PC-9 (cell line): ENCODE measurements around the gene TMEM168.

Experiments used
- EZH2 ChIP-seq: fragments of 200-600 bp; sonication (generic); IDR thresholded peaks from 2 replicates; pipeline ENCODE4 v1.8.0; 2017; ENCODE audit warnings: antibody characterized with exemption, low read depth
- TF ChIP-seq, protein P1 (sequence below): fragments of 200-600 bp; sonication (generic); conservative IDR thresholded peaks from 2 replicates; pipeline ENCODE4 v1.6.1; 2017; ENCODE audit warnings: mixed run types, antibody characterized with exemption, mild to moderate bottlenecking, moderate library complexity

GRCh38 chr7:112791465-112792168, 1.4 kb upstream of the TMEM168 start:
- TF ChIP-seq, protein P1, sequence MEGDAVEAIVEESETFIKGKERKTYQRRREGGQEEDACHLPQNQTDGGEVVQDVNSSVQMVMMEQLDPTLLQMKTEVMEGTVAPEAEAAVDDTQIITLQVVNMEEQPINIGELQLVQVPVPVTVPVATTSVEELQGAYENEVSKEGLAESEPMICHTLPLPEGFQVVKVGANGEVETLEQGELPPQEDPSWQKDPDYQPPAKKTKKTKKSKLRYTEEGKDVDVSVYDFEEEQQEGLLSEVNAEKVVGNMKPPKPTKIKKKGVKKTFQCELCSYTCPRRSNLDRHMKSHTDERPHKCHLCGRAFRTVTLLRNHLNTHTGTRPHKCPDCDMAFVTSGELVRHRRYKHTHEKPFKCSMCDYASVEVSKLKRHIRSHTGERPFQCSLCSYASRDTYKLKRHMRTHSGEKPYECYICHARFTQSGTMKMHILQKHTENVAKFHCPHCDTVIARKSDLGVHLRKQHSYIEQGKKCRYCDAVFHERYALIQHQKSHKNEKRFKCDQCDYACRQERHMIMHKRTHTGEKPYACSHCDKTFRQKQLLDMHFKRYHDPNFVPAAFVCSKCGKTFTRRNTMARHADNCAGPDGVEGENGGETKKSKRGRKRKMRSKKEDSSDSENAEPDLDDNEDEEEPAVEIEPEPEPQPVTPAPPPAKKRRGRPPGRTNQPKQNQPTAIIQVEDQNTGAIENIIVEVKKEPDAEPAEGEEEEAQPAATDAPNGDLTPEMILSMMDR = no peak
- no peak for TF ChIP-seq EZH2
